ENCODE data around the gene TPD52L1.

DNA sequence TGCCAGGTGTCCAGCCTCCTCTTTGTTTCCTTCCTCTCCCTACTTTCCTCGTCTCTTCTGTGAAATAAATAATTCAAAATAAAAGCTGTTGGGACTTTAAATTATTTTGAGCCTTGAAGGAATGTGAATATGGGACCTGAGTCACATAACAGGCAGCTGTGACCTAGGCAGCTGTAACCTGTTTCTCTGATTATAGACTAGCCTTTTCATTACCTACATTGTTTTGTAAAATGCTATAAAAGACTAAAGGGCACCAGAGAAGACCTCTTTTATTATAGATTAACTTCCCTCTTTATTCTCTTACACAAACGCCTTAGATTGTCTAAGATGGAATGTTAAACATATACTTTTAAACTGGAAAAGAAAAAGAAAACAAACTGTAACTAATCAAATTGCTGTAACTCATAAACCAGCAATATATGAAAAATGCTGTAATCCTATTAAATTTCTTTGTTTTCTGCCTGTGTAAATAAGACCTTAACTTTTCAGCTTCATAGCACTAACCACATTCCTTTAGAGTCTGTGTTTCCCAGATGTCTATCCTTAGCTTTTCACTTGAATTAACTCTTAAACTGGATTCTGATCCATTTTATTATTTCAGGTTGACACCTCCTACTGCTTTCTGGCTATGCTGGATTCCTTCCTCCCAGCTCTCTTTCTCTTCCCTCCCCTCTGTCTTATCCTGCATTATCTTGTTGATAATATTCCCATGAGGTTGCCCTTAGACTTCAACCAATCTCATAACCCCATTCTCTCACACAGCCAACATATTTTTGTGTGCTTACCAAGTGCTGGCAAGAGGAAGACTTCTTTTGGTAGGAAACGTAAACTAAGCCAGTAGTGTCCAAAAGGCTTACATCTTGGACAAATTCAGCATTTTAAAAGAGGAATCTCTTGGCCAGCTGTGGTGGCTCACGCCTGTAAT is 69.2 kb downstream of the TPD52L1 start:
- TF ChIP-seq CTCF (IDR thresholded peaks at IDR 0.05; ENCODE audit: low read depth, low read length, poor library complexity, severe bottlenecking), result no peak
- TF ChIP-seq EZH2phosphoT487 (IDR thresholded peaks at IDR 0.05; ENCODE audit: borderline replicate concordance, low read length), result no peak
